ENCODE data around the gene KIAA1217.

KIAA1217 gene

DNA sequence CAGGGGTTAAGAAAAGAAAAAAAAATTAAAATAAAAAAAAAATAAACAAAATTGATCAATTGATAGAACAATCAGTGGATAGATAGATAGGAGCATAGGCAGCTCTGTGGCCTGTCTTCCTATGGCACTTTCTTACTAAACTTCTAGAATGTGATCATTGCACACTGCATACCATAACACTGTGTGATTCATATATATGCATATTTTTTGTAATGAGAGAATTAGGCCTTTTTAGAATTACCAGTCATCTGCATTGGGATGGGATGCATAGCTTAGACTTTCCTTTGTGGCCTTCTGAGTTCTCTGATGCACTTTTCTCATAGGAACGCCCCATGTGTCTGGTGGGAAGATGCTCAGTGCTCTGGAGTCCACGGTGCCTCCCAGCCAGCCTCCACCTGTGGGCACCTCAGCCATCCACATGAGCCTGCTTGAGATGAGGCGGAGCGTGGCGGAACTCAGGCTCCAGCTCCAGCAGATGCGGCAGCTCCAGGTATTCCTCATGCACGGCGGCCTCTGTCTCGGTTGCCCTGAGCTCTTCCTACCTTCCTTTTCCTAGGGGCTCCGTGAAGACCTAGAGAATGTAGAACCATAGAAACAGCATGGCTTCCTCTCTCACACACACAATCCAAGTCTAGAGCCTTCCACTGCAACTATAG is 292.2 kb downstream of the KIAA1217 start:
- DNase-seq (ENCODE audit: low read depth in 3 of 3), result no peak

DNA sequence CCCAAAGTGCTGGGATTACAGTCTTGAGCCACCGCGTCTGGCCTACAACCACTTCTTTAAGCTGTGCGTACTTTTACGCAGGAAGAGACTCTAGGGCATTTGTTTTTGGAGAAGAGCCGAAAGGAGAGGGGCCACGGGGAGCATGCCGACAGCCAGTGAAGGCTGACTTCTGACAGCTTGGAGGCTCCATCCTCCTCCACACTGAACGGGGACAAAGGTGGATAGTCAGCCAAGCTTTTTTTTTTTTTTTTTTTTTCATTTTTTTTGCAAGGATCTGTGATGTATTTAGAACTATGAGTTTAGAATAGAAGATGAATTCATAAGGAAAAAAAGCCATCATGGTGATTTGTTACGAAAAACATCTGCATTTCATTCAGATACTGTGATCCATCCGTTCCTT is 293.1 kb downstream of the KIAA1217 start:
- no peak for DNase-seq (ENCODE audit: low read depth in 3 of 3)

DNA sequence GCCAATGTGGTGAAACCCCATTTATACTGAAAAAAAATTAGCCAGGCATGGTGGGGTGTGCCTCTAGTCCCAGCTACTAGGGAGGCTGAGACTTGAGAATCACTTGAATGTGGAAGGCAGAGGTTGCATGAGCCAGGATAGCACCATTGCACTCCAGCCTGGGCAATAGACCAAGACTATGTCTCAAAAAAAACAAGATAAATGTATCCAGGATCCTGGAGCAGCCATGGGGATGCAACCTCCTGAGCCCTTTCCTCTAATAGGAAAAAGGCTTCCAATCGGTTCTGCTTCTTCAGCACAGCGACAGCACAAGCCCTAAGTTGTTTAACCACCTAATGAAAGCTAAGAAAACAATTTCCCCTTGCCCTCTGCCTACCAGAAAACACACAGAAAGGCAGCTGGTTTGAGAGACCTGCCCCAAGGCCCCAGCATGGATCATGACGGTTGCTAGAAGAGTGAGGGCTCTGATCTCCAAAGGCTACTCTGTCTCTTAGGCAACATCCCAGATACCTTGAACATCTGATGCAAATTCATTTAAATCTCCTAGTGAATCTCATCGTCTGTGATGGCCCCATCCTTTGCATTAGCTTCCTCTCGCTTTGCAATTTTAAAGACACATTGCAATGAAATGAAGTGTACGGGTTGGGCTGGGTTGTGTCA is 294.0 kb downstream of the KIAA1217 start:
- DNase-seq (ENCODE audit: low read depth in 3 of 3), result no peak

DNA sequence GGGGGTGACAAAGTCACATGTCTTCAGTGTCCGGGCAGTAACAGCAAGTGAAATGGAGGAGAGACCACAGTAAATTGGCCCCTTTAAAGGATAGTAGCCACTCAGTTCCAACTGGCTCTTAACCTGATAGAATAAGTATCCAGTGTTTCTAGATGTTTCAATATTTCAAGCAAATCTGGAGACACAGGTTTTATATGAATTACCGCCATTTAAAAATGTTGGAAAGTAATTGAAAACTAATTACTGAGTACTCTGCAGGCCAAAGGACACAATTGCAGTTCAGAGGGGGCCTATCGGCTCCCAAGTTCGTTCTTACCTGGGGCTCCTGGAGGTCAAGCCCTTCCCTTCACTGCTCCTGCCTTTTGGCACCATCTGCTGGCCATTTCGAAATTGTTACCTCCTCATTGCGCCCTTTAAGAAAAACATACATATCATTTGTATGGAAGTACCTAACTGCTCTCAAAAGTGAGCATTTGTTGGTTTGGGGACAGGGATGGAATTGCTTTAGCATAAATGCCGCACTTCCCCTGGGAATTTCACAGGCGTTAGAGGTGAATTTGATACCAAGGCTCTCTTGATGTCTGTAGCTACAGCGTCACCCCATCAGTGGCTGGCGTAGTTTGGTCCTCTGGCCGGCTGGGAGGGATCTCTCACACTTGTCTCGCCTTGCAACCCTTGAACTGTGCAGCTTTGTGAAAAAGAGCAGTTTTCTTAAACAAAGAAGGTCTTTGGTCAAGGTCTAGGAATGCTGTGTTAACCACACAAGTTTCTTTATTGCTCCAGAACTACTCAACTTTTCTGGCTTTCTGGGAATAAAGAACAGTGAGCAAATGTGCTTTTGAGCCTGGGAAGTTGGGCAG is 294.8 kb downstream of the KIAA1217 start:
- peak in 2 of 3 donors; percentile 9 to 25 for DNase-seq (ENCODE audit: low read depth in 3 of 3)

DNA sequence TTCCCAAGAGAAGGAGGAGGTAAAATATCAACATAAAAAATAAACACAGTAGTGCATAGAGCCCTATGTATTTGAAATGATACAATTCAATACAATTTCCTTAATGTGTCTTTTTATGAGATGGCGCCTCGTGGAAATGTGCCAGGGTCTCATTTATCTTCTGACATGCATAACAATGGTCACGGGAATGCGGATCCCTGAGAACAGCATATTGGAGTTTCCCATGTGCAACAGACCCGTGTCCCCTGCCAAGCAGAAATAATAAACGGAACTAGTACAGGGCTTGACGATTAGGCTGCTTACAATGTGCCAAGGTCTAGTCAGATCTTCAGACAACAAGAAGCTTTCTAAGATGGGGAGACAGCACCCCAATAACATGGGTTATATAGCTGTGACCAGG is 296.8 kb downstream of the KIAA1217 start:
- DNase-seq (ENCODE audit: low read depth in 3 of 3), result no peak

DNA sequence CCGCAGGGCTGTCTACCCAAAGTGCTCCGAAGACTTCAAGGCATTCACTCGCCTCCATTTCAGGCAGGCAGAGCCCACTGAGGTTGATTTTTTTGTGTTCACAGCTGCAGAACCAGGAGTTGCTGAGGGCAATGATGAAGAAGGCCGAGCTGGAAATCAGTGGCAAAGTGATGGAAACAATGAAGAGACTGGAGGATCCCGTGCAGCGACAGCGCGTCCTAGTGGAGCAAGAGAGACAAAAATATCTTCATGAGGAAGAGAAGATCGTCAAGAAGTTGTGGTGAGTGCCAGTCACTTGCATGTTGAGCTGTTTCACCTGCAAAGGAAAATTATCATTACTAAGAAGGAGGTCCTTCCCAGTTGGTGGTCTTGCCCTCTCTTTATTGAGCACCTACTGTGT is 304.2 kb downstream of the KIAA1217 start:
- DNase-seq (ENCODE audit: low read depth in 3 of 3), result no peak

DNA sequence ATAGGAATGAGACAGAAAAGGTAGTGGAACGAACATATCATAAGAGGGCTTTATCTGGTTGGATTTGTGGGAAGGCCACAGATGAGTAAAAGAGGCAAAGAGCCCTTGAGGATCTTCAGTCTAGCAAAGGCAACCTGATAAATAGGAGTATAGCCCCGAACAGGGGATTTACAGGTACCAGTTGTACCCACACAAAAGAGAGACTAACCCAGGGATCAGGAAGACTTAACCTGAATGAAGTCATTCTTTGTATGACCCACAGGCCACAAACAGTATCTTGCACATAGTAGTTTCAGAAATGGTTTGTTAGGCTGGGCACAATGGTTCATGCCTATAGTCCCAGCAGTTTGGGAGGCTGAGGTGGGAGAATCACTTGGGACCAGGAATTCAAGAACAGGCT is 306.5 kb downstream of the KIAA1217 start:
- DNase-seq (ENCODE audit: low read depth in 3 of 3), result no peak

DNA sequence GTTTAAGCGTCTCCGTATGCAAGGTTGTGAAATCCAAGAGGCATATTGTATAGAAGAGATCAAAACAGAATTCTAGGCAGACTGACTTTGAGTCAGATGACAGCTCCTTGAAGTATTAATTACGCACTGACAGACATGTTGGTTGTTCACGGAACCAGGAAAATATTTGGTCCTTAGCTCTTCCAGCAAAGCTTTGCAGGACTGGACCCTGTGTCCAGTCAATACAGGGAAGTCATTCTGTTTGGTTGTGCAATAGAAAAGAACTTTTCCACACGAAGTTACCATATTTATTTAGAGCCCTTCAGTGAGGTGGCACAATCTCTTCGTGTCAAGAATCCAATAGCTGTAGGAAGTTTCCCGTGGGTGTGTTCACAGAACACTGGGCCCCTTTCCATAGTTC is 309.5 kb downstream of the KIAA1217 start:
- DNase-seq (ENCODE audit: low read depth in 3 of 3), result no peak

DNA sequence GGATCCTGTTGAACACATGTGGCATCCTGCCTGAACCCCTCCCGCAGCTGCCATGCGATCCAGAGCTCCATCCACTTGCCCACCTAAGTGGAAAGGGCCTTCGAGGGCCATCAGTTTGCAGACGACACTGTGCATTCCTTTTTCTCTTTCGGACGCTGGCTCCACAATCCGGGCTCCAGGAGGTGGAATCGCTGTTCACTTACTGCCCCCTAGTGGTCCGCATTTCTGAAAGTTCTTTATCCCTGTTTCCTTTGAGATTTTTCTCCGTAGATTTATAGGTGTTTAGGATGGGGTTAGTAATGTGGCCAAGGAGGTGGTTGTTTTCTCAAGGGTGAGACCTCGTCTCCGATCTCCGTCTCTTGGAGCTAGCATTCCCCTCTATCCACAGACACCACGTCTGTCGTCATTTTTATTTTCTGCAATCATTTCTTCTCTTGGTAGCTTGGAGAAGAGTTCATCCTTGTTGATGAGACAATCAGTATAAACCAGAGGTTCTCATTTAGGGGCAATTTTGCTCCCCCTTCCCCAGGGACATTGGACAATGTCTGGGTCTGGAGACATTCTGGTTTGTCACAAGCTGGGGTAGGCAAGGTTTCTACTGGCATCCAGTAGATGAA is 310.2 kb downstream of the KIAA1217 start:
- peak in 2 of 3 donors; percentile 9 to 36 for DNase-seq (ENCODE audit: low read depth in 3 of 3)

DNA sequence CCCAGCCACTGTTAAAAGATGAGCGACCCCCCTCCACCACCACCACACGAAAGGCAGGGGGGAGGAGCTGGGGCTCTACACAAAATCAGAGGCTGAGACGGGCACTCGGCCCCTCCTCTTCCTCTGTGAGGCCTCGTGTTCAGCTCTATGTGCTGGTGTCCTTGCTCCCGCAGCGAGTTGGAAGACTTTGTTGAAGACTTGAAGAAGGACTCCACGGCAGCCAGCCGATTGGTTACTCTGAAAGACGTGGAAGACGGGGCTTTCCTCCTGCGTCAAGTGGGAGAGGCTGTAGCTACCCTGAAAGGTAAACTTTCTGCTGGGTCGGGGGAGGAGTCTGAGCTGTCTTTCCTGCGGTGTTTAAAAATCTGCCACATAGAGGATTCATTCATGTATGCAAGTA is 311.0 kb downstream of the KIAA1217 start:
- peak; percentile 4 to 14 (median 6) for DNase-seq (ENCODE audit: low read depth in 3 of 3)

DNA sequence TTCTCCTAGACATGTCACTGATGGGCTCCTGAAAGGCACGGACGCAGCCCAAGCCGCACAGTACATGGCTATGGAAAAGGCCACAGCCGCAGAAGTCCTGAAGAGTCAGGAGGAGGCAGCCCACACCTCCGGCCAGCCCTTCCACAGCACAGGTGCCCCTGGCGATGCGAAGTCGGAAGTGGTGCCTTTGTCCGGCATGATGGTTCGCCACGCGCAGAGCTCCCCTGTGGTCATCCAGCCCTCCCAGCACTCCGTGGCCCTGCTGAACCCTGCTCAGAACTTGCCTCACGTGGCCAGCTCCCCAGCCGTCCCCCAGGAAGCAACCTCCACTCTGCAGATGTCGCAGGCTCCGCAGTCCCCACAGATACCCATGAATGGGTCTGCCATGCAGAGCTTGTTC is 315.4 kb downstream of the KIAA1217 start:
- no peak for DNase-seq (ENCODE audit: low read depth in 3 of 3)

DNA sequence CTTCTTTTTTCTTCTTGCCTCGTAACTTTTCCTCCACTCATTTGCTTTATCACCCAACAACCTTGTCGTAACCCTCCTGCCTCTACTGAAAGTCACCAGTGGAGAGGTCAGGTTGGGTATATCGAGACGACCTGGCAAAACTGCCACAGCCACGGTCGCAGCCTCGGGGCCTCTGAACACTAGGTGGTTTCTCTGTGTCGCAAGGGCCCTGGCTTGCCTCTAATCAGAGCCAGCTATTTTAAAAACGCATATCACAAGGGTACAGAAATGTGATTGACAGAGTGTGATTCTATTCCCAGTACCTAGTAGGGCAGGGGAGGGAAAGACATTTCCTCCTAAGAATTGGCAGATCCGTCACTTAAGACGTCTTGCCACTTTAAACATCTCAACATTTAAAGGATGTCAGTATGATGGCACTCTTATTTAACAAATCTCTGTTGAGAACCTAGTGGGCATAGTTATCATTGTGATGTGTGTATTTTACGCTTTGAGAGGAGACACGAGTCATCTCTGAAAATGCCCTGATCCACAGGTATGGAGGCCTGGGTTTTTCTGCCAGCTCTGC is 317.2 kb downstream of the KIAA1217 start:
- DNase-seq (ENCODE audit: low read depth in 3 of 3), result no peak

DNA sequence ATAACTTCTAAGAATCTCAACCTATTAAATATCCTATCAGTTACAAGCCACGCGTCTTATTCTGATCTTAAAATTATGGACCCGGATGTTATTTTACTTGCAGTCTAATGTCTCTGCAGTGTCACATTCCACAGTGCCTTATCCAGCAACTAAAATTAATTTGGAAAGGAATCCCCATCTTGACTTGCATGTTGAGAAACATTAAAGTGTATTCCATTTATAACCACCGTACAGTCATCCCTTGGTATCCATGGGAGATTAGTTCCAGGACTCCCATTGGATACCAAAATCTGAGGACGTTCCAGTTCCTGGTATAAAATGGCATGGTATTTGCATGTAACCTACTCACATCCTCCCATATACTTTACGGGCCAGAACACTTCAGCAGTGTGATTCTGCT is 320.0 kb downstream of the KIAA1217 start:
- DNase-seq (ENCODE audit: low read depth in 3 of 3), result no peak

DNA sequence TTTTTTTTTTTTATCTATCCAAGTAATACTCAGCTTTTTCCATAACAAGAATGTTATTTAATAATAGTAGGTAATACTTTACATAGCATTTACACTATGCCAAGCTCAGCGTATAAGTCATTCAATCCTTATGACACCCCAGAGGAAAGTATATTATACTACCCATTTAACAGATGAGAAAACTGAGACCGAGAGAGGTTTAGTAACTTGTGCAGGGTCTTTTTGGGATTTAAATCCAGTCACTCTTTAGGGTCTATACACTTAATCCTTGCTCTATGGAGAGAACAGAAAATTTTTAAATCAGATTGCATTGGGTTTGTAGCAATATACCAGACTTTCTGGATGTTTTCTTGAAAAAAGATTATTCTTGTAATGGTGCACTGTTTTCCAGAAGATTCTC is 322.5 kb downstream of the KIAA1217 start:
- DNase-seq (ENCODE audit: low read depth in 3 of 3), result no peak

DNA sequence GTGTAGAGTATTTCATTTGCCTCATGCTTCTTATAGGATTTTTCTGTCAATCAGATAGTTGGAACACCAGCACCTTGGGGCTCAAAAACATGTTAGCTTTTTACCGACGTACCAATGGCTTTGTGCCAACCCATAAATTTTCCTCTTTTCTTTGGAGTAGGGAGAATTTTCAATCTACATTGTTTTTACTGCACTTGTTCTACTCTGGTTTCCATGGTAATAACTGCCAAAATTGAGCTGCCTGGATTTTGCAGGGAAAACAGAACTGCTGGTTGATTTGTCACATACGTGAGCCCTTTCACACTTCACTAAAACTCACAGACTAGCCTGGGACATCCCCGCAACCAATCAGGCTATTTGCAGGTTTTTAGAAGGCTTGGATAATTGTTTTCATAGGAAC is 325.0 kb downstream of the KIAA1217 start:
- DNase-seq (ENCODE audit: low read depth in 3 of 3), result no peak

DNA sequence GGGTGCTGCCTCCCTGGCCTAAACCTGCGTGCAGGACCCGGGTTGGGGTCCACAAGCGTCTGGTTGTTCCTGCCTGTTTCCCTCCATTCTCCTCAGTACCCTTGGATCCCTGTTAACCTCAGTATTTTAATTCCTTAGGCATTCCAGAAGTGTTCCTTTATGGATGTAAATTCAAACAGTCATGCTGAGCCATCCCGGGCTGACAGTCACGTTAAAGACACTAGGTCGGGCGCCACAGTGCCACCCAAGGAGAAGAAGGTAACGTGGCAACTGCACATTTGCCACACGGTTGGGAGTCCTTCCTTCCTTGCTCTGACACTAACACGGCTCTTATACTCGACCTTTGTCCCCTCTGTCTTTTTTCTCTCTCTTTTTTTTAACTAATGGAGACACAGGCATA is 327.7 kb downstream of the KIAA1217 start:
- no peak for DNase-seq (ENCODE audit: low read depth in 3 of 3)

DNA sequence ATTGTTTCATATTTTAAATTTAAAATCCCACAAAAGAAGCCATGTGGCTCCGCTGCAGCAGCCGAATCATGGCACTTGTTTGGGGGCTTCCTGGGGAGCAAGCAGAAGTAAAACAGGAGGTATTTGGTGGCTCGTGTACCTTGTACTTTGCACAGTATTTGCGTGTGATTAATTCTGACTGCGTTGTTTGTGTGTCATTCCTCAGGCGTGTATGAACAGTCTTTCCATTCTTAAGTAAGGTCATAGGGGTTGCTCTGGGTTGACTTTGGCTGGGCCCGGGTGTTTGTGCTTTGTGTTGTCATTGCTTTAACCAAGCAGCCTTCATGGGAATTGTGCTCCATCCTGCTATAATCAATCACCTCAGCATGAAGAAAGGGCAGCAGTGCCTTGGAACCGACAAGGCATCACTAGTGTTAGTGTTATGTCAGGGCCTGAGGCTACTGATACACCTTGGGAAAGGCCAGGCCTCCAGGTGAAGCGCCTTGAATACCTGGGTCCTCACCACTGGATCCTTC is 332.4 kb downstream of the KIAA1217 start:
- no peak for DNase-seq (ENCODE audit: low read depth in 3 of 3)

DNA sequence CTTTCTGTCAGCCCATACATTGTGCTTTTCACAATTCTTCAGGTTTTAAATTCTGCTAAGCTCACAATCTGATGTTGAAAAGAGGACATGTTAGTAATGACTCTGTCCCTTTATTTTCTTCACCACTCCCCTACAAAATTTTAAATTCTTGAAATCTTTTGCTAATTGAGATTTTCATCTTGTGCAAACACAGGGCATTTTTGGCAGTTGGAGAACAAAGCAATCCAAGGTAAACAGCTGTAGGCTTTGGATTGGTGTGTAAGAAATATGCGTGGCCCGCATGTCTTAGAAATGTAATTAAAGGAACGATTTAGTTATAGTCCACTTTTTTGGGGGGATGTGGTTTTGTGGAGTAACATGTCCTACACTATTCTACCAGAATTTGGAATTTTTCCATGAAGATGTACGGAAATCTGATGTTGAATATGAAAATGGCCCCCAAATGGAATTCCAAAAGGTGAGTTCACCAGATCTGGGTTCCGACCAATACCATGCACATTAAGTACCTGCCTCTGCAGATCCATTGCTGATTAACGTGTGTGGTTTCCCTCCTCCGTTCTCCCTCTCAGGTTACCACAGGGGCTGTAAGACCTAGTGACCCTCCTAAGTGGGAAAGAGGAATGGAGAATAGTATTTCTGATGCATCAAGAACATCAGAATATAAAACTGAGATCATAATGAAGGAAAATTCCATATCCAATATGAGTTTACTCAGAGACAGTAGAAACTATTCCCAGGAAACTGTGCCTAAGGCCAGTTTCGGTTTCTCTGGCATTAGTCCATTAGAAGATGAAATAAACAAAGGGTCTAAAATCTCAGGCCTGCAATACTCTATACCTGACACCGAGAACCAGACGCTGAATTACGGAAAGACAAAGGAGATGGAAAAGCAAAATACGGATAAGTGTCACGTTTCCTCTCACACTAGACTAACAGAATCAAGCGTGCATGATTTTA is 333.7 kb downstream of the KIAA1217 start:
- DNase-seq (ENCODE audit: low read depth in 3 of 3), result no peak

DNA sequence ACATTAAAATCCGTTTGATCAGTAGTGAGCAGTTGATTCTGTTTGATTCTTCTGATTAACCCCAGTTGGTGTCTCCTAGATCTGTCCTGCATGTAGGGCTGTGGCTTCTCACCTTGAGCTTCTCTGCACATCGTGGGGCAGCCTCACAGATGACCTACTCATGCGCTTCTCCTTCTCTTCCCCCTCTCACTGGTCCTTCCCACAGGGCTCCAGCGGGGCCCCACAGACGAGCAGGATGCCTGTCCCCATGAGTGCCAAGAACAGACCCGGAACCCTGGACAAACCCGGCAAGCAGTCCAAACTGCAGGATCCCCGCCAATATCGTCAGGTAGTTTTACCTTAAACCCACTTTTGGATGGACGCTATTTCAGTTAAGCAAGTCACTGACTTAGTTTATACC is 335.8 kb downstream of the KIAA1217 start:
- no peak for DNase-seq (ENCODE audit: low read depth in 3 of 3)

DNA sequence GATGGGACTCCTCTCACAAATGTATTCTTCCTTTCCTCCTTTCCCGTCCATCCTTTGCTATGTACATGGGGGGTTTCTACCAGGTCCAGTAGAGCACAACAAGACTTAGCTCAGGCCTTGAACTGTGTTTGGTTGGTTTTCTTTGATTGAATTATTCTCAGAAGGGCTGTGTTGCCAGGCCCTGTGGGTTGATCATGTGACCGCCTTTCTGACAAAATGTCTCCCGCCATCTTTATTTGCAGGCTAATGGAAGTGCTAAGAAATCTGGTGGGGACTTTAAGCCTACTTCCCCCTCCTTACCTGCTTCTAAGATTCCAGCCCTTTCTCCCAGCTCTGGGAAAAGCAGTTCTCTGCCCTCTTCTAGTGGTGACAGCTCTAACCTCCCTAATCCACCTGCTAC is 336.6 kb downstream of the KIAA1217 start:
- no peak for DNase-seq (ENCODE audit: low read depth in 3 of 3)

DNA sequence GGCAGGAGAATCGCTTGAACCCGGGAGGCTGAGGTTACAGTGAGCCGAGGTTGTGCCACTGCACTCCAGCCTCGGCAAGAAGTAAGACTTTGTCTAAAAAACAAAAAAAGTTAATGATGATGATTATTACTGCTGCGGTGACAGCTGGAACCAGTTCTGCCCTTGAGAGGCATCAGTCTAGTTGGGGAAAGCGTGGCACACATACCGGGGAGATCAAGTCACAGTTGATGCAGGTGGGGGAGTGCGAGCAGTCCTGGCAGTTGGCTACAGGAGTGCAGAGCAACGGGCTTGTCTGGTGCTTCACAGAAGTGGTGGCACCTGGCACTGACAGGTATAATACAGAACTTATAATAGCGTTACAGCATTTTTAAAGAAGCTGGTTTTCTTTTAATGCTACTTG is 341.7 kb downstream of the KIAA1217 start:
- DNase-seq (ENCODE audit: low read depth in 3 of 3), result no peak

Data from stimulated activated CD4-positive, alpha-beta T cell treated with anti-CD3 and anti-CD28 coated beads, TNF-alpha, amount 100 ng/mL, for 48 hours (primary cell).